GM19328 (cell line): ENCODE data around the gene DLK1.

Source experiments
- ATAC-seq: cut with Tn5 transposase; IDR thresholded peaks from one replicate; pipeline ENCODE4 v1.9.1; 2021; ENCODE audit warnings: mild to moderate bottlenecking, moderate library complexity; ENCODE audit not compliant: unreplicated experiment

DLK1 gene

GRCh38 chr14:100692859-100693558, 33.7 kb upstream of the DLK1 start:
- no peak for ATAC-seq

GRCh38 chr14:100693877-100694578, 32.7 kb upstream of the DLK1 start:
- ATAC-seq = no peak

GRCh38 chr14:100694579-100695422, 31.9 kb upstream of the DLK1 start:
- ATAC-seq = no peak

GRCh38 chr14:100695423-100695738, 31.3 kb upstream of the DLK1 start:
- no peak for ATAC-seq

- ATAC-seq = no peak
These were observed 30.7 kb upstream of the DLK1 start for GRCh38 chr14:100696008-100696407.

GRCh38 chr14:100696590-100696989, 30.1 kb upstream of the DLK1 start:
- ATAC-seq = no peak

- no peak for ATAC-seq
These were observed 28.6 kb upstream of the DLK1 start for GRCh38 chr14:100698066-100698465.

GRCh38 chr14:100698666-100699448, 27.8 kb upstream of the DLK1 start:
- ATAC-seq = no peak

GRCh38 chr14:100701314-100701713, 25.4 kb upstream of the DLK1 start:
- ATAC-seq = no peak

GRCh38 chr14:100702590-100702989, 24.1 kb upstream of the DLK1 start:
- ATAC-seq = no peak

GRCh38 chr14:100703386-100704220, 23.1 kb upstream of the DLK1 start:
- no peak for ATAC-seq

- no peak for ATAC-seq
These were observed 20.5 kb upstream of the DLK1 start for GRCh38 chr14:100706200-100706599.

- ATAC-seq = no peak
These were observed 19.8 kb upstream of the DLK1 start for GRCh38 chr14:100706860-100707259.

GRCh38 chr14:100708425-100709288, 18.0 kb upstream of the DLK1 start:
- ATAC-seq = no peak

GRCh38 chr14:100709289-100710284, 17.1 kb upstream of the DLK1 start:
- no peak for ATAC-seq

- no peak for ATAC-seq
These were observed 16.3 kb upstream of the DLK1 start for GRCh38 chr14:100710391-100710790.

- no peak for ATAC-seq
These were observed 15.7 kb upstream of the DLK1 start for GRCh38 chr14:100710826-100711462.

- ATAC-seq = no peak
These were observed 15.2 kb upstream of the DLK1 start for GRCh38 chr14:100711493-100711892.
